Activated gamma-delta T cell treated with anti-CD3 and anti-CD28 coated beads, Interleukin-2, amount 50 U/mL, for 16 hours (primary cell): Measurements from ENCODE around the gene FLYWCH2.
"Not testable (repeated sequence)": the region's sequence is repeated elsewhere in the genome, so short reads cannot be mapped to it uniquely, and the experiment has no call there.

Experiments
- DNase-seq: peaks from one replicate; pipeline ENCODE4 v3.0.0-alpha.2; 2020; ENCODE audit warnings: low read depth

Gene FLYWCH2

DNA sequence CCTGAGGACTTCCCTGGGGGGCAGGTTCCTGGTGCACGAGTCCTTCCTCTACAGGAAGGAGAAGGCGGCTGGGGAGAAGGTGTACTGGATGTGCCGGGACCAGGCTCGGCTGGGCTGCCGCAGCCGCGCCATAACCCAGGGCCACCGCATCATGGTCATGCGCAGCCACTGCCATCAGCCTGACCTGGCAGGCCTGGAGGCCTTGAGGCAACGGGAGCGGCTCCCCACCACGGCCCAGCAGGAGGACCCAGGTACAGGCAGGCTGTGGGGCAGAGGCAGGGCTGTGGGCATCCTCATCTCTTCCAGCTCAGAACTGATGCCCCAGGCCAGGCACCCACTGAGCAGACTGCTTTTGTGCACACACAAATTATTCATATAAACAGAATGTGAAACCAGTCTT is 55.2 kb downstream of the FLYWCH2 start:
- no peak for DNase-seq

DNA sequence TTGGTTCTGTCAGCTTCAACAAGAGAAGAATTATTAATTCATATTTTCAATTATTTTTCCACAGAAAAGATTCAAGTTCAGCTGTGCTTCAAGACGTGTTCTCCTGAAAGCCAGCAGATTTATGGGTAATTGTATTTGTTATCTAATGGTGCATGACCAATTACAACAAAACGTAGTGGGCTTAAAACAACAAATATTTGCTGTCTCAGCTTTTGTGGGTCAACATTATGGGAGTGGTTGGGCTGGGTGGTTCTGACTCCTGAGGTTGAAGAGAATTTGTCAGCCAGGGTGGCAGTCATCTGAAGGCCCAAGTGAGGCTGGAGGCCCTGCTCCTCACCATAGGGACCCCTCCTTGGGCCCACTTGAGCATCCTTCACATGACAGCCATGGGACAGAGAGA is 57.0 kb downstream of the FLYWCH2 start:
- no peak for DNase-seq

DNA sequence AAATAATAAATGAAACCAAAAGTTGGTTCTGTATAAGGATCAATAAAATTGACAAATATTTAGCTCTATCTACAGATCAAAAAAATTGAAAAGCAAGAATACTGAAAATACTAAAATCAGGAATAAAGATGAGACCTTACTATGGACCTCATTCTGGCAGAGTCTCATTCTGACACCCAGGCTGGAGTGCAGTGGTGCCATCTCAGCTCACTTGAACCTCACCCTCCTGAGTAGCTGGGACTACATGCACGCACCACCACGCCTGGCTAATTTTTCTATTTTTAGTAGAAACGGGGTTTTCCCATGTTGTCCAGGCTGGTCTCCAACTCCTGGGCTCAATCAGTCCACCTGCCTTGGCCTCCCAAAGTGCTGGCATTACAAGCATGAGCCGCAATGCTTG is 59.0 kb downstream of the FLYWCH2 start:
- DNase-seq: no peak

DNA sequence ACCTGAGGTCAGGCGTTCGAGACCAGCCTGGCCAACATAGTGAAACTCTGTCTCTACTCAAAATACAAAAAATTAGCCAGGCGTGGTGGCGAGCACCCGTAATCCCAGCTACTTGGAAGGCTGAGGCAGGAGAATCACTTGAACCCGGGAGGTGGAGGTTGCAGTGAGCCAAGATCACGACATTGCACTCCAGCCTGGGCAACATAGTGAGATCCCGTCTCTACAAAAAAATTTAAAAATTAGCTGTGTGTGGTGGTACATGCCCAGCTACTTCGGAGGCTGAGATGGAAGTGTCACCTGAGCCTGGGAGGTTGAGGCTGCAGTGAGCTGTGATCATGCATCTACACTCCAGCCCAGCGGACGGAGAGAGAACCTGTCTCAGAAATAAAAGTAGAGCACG is 60.7 kb downstream of the FLYWCH2 start:
- DNase-seq: not testable (repeated sequence)

DNA sequence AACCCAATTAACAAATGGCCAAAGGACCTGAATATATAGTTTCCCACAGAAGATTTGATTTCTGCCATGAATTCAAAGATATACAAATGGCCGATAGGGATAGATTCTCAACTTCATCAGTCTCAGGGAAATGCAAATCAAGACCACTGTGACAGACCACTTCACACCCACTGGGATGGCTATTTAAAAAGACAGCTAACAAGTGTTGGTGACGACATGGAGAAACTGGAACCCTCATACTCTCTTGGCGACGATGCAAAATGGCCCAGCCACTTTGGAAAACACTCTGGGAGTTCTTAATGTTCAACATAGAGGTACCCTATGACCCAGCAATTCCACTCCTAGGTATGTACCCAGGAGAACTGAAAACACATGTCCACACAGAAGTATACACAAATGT is 63.6 kb downstream of the FLYWCH2 start:
- DNase-seq: no peak
